PC-9 (cell line): ENCODE measurements around the gene ZNF488. TPM values are rescaled to one million over a fixed set of nuclear protein-coding genes. Genes with fewer than 3 reads are reported as not detected.

Experiments
- BruUV-seq: library from RNA; stranded (reverse); fragments of 400-500 nt; replicated peaks from 2 replicates; lab custom pipeline; 2021; lab: Mats Ljungman, UMichigan
- CTCF ChIA-PET: fragments of 300-600 bp; sonication (Branson Sonifier 250); formaldehyde crosslinking; loops from one replicate; lab custom pipeline; 2022; ENCODE audit warnings: antibody characterized with exemption; lab: Charles Lee
- POLR2A ChIA-PET: fragments of 300-600 bp; sonication (Branson Sonifier 250); formaldehyde crosslinking; loops from one replicate; lab custom pipeline; 2022; ENCODE audit warnings: antibody characterized with exemption; ENCODE audit not compliant: unreplicated experiment; lab: Charles Lee
- DNase-seq, 2 experiments: peaks; one replicate each; pipeline versions ENCODE4 v3.0.0 to v3.0.0-alpha.2; 2015 to 2022; ENCODE audit warnings: mixed read lengths in 1 of 2
- H2AFZ ChIP-seq: fragments of 200-600 bp; sonication (generic); 2 replicates; pipeline ENCODE4 v1.8.1; 2017; ENCODE audit warnings: antibody characterized with exemption
- H3F3A ChIP-seq: fragments of 200-600 bp; sonication (generic); 2 replicates; pipeline ENCODE4 v1.8.1; 2017; ENCODE audit warnings: antibody characterized with exemption, mild to moderate bottlenecking, low read depth; ENCODE audit not compliant: insufficient read depth
- H3K27ac ChIP-seq: fragments of 200-600 bp; sonication (generic); 2 replicates; pipeline ENCODE4 v1.6.1; 2016; ENCODE audit warnings: mixed run types
- H3K27me3 ChIP-seq: fragments of 200-600 bp; sonication (generic); 2 replicates; pipeline ENCODE4 v1.6.1; 2016; ENCODE audit warnings: low read depth, mixed run types; ENCODE audit not compliant: insufficient read depth
- H3K36me3 ChIP-seq: fragments of 200-600 bp; sonication (generic); 2 replicates; pipeline ENCODE4 v1.6.1; 2016; ENCODE audit warnings: low read depth, mixed run types
- H3K4me1 ChIP-seq: fragments of 200-600 bp; sonication (generic); replicated peaks from 2 replicates; pipeline ENCODE4 v1.6.1; 2016; ENCODE audit warnings: mixed run types; ENCODE audit not compliant: insufficient read depth
- H3K4me2 ChIP-seq: fragments of 200-600 bp; sonication (generic); 2 replicates; pipeline ENCODE4 v1.6.1; 2017; ENCODE audit warnings: mixed run types
- H3K4me3 ChIP-seq: fragments of 200-600 bp; sonication (generic); 2 replicates; pipeline ENCODE4 v1.6.1; 2016; ENCODE audit warnings: mixed run types
- H3K79me2 ChIP-seq: fragments of 200-600 bp; sonication (generic); 2 replicates; pipeline ENCODE4 v1.6.1; 2017; ENCODE audit warnings: low read depth, mixed run types
- H3K9me2 ChIP-seq: fragments of 200-600 bp; sonication (generic); 2 replicates; pipeline ENCODE4 v1.8.1; 2017; ENCODE audit warnings: mild to moderate bottlenecking; ENCODE audit not compliant: insufficient read depth
- H3K9me3 ChIP-seq: fragments of 200-600 bp; sonication (generic); 2 replicates; pipeline ENCODE4 v1.8.1; 2016; ENCODE audit warnings: low read depth; ENCODE audit not compliant: insufficient read depth
- H4K20me1 ChIP-seq: fragments of 200-600 bp; sonication (generic); 2 replicates; pipeline ENCODE4 v1.8.1; 2017; ENCODE audit not compliant: insufficient read depth
- CTCF ChIP-seq: fragments of 200-600 bp; sonication (generic); conservative IDR thresholded peaks from 2 replicates; pipeline ENCODE4 v1.6.1; 2017; ENCODE audit warnings: mixed run types, antibody characterized with exemption, mild to moderate bottlenecking, moderate library complexity
- EZH2 ChIP-seq: fragments of 200-600 bp; sonication (generic); IDR thresholded peaks from 2 replicates; pipeline ENCODE4 v1.8.0; 2017; ENCODE audit warnings: antibody characterized with exemption, low read depth
- intact Hi-C: fragments of 100-400 bp; cut with micrococcal nuclease; formaldehyde crosslinking; loops from one replicate; pipeline ENCODE4 v1.10.0; 2022; ENCODE audit not compliant: unreplicated experiment
- total RNA-seq: library from RNA; stranded (reverse); gene quantifications from 2 replicates; pipeline ENCODE4 v1.2.3, GENCODE V29; 2021

ZNF488 gene
- total RNA-seq, 1 experiment from 2014 or later: 18.1 TPM

DNA sequence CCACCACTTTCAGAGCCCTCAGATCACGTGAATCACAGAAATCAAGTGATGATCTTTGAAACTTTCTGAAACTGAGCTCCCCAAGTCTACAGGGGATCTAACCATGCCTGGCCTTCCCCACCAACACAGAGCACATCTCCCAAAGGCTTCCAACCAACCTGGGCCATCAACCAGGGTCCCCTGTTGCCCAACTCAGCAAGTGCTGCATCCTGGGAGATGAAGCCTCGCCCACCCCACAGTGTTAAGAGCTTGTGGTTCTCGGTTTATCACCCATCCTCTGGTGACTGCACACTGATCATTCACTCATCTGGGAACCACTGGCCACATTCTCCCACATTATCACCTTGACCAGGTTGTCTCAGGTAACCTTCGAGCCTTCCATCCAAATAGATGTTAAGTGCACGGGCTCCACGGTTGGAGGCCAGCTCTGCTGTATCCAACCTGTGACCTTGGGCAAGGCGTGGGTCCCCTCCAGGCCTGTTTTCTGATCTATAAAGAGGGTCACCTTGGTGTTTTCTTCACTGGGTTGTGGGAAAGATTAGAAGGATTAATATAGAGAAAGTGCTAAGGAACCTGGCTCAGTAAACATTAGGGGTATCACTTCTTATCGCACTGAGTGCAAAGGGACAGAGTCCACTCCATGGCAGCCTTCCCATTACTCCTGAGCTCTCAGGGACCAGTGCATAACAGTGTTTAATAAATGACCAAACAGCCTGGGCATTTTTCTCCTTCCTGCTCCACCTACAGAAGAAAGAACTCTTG is 3.6 kb downstream of the ZNF488 start:
- peaks cover 21% of the 10 kb centered on the region for H3K4me1 ChIP-seq
- H3K27ac ChIP-seq: no peak overlapping the region
- no peak overlapping the region for H3K4me3 ChIP-seq
- ChIA-PET CTCF (interaction anchor here (0.7 kb wide), 1 partner anchor 1055 kb away, joined by 3 read pairs; no protein-coding TSS in a partner anchor), POLR2A (interaction anchor here (0.6 kb wide), 1 partner anchor 1058 kb away, joined by 5 read pairs; no protein-coding TSS in a partner anchor)
- H3K4me2 ChIP-seq: no peak overlapping the region
- no peaks in the 10 kb centered on the region for H3K79me2 ChIP-seq
- no peaks in the 10 kb centered on the region for H3K9me3 ChIP-seq
- no peaks in the 10 kb centered on the region for H3K9me2 ChIP-seq
- H2AFZ ChIP-seq: no peak overlapping the region
- intact Hi-C loops: no loop called here
- no TSS peak for BruUV-seq
- TF ChIP-seq CTCF (no peak), EZH2 (no peak)
- H3F3A ChIP-seq: peaks cover 8% of the 10 kb centered on the region; the same call in 1 of the 2 replicates
- no peaks in the 10 kb centered on the region for H4K20me1 ChIP-seq
- no peaks in the 10 kb centered on the region for H3K36me3 ChIP-seq
- no peak for DNase-seq
- H3K27me3 ChIP-seq: no peaks in the 10 kb centered on the region

DNA sequence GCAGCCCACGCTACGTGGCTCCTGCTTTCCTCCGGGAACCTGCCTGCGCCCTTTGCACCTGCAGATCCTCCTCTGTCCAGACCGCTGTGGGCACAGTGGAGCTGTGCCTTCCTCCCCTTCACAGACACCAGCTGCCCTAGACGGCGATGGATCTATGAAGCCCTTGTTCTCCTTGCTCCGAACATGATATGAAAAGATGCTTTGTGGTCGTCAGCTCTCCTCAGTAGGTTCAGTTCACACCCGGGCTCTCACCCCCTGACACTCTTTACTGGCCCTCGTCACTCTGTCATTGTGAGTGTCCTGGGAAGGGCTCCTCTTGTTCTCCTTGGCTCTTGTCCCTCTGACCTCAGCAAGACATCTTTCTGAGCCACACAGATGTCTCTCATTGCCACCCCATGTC is 4.2 kb downstream of the ZNF488 start:
- no TSS peak for BruUV-seq
- CTCF ChIA-PET: no interaction called here
- H3K27ac ChIP-seq: no peak overlapping the region
- no peak for DNase-seq
- H3K36me3 ChIP-seq: no peaks in the 10 kb centered on the region
- no peak overlapping the region for H3K4me3 ChIP-seq
- POLR2A ChIA-PET: no interaction called here
- no peaks in the 10 kb centered on the region for H3K9me2 ChIP-seq
- H3K79me2 ChIP-seq: no peaks in the 10 kb centered on the region
- H3K4me1 ChIP-seq: peaks cover 17% of the 10 kb centered on the region
- TF ChIP-seq EZH2 (no peak), CTCF (no peak)
- no peak overlapping the region for H2AFZ ChIP-seq
- H3K27me3 ChIP-seq: no peaks in the 10 kb centered on the region
- H4K20me1 ChIP-seq: no peaks in the 10 kb centered on the region
- no peak overlapping the region for H3K4me2 ChIP-seq
- no peaks in the 10 kb centered on the region for H3K9me3 ChIP-seq
- peaks cover 8% of the 10 kb centered on the region; the same call in 1 of the 2 replicates for H3F3A ChIP-seq
- intact Hi-C loops: no loop called here

- no peak for DNase-seq
- H3K4me1 ChIP-seq: peaks cover 15% of the 10 kb centered on the region
- no peak overlapping the region for H3K4me3 ChIP-seq
- no peaks in the 10 kb centered on the region for H3K27me3 ChIP-seq
- no peak for TF ChIP-seq CTCF
- no peak for TF ChIP-seq EZH2
- no peaks in the 10 kb centered on the region for H3K9me2 ChIP-seq
- intact Hi-C loops: no loop called here
- no peak overlapping the region for H3K27ac ChIP-seq
- H4K20me1 ChIP-seq: no peaks in the 10 kb centered on the region
- H3F3A ChIP-seq: peaks cover 8% of the 10 kb centered on the region; the same call in 1 of the 2 replicates
- H3K36me3 ChIP-seq: no peaks in the 10 kb centered on the region
- POLR2A ChIA-PET: no interaction called here
- BruUV-seq: no TSS peak
- H3K9me3 ChIP-seq: no peaks in the 10 kb centered on the region
- no peak overlapping the region for H3K4me2 ChIP-seq
- H3K79me2 ChIP-seq: no peaks in the 10 kb centered on the region
- CTCF ChIA-PET: no interaction called here
- no peak overlapping the region for H2AFZ ChIP-seq
Observed at GRCh38 chr10:47379445-47379785, 4.7 kb downstream of the ZNF488 start.
